Mucosa of descending colon (tissue), 3 donors: ENCODE results near the gene TAOK1. TPM values are rescaled to one million over a fixed set of nuclear protein-coding genes. Genes with fewer than 3 reads are reported as not detected.

Experiments
- ATAC-seq: fragments of 200-7000 bp; cut with Tn5 transposase; one replicate; pipeline ENCODE4 v1.9.1; 2020; ENCODE audit warnings: mild to moderate bottlenecking, moderate library complexity
- DNase-seq, 3 donors: peaks; one replicate each; pipeline ENCODE4 v3.0.0-alpha.2; 2020
- H3K36me3 ChIP-seq: fragments of 200-600 bp; one replicate; pipeline ENCODE4 v1.8.0; 2021; ENCODE audit warnings: low read depth, mild to moderate bottlenecking
- H3K4me1 ChIP-seq: fragments of 200-600 bp; one replicate; pipeline ENCODE4 v1.8.0; 2021; ENCODE audit warnings: low read depth, mild to moderate bottlenecking
- H3K4me3 ChIP-seq: fragments of 200-600 bp; one replicate; pipeline ENCODE4 v1.8.0; 2021; ENCODE audit warnings: mild to moderate bottlenecking
- H3K9me3 ChIP-seq: fragments of 200-600 bp; one replicate; pipeline ENCODE4 v1.8.0; 2021; ENCODE audit warnings: mild to moderate bottlenecking
- CTCF ChIP-seq: fragments of 200-600 bp; IDR thresholded peaks from one replicate; pipeline ENCODE4 v1.8.0; 2022; ENCODE audit warnings: antibody characterized with exemption, mild to moderate bottlenecking
- intact Hi-C, 2 donors: fragments of 100-400 bp; cut with DNase I in 1 of 2; cut with micrococcal nuclease in 1 of 2; formaldehyde crosslinking; loops; one replicate each; pipeline versions ENCODE4 v1.11.0 to v1.11.1; 2022; cut with DNase I, micrococcal nuclease
- total RNA-seq, 3 donors: library from RNA; stranded (reverse); fragmentation: NEBNext Ultra II Directional in 2 of 3; extraction: Animal tissue kit (Norgen Biotek cat#: 25700) in 2 of 3; gene quantifications; one replicate each; pipeline versions ENCODE4 v1.2.1 to v1.2.4, GENCODE V29; 2021 to 2023
- donor health status: DM: no; HTN: no; CAD: no; lungs with moderate emphysema.
- donor health status: DM: no; HTN: no; CAD: no.
- donor health status: DM: no; HTN: yes; CAD: no.

TAOK1 gene
- total RNA-seq, 3 donors from 2014 or later: 50.0 to 76.3 (median 52.1) TPM

- Histone ChIP-seq H3K9me3 (no peaks in the 10 kb centered on the region), H3K4me3 (no peak overlapping the region), H3K4me1 (peaks cover 15% of the 10 kb centered on the region), H3K36me3 (no peaks in the 10 kb centered on the region)
- ATAC-seq (peak; percentile 90), DNase-seq (peak; percentile 82 to 89 (median 83))
- TF ChIP-seq CTCF: no peak
- intact Hi-C loops: no loop called here
These were observed 184.8 kb downstream of the TAOK1 start for GRCh38 chr17:29574732-29575510.

GRCh38 chr17:29575511-29576213 is 185.5 kb downstream of the TAOK1 start:
- intact Hi-C loops: no loop called here
- ATAC-seq (no peak), DNase-seq (peak in 1 of 3 donors; percentile 34)
- Histone ChIP-seq H3K36me3 (no peaks in the 10 kb centered on the region), H3K9me3 (no peaks in the 10 kb centered on the region), H3K4me3 (no peak overlapping the region), H3K4me1 (peaks cover 15% of the 10 kb centered on the region)
- no peak for TF ChIP-seq CTCF

GRCh38 chr17:29576214-29577000 is 186.2 kb downstream of the TAOK1 start:
- Histone ChIP-seq H3K4me1 (peaks cover 12% of the 10 kb centered on the region), H3K4me3 (no peak overlapping the region), H3K36me3 (no peaks in the 10 kb centered on the region), H3K9me3 (no peaks in the 10 kb centered on the region)
- no peak for TF ChIP-seq CTCF
- peak in 1 of 3 donors; percentile 31 for DNase-seq
- intact Hi-C loops: no loop called here
- no peak for ATAC-seq

- no peak overlapping the region for H3K4me3 ChIP-seq
- peak in 1 of 3 donors; percentile 26 for DNase-seq
- no peak for TF ChIP-seq CTCF
- no peaks in the 10 kb centered on the region for H3K9me3 ChIP-seq
- intact Hi-C loops: no loop called here
- no peak for ATAC-seq
- H3K4me1 ChIP-seq: peaks cover 12% of the 10 kb centered on the region
- H3K36me3 ChIP-seq: no peaks in the 10 kb centered on the region
These were observed 186.8 kb downstream of the TAOK1 start for GRCh38 chr17:29577001-29577370.

- Histone ChIP-seq H3K9me3 (no peaks in the 10 kb centered on the region), H3K4me1 (peaks cover 12% of the 10 kb centered on the region), H3K36me3 (no peaks in the 10 kb centered on the region), H3K4me3 (no peak overlapping the region)
- ATAC-seq (no peak), DNase-seq (peak in 1 of 3 donors; percentile 25)
- intact Hi-C loops: no loop called here
- no peak for TF ChIP-seq CTCF
These were observed 187.4 kb downstream of the TAOK1 start for GRCh38 chr17:29577385-29578211.
